Astrocyte (in vitro differentiated cells and primary cell): ENCODE results near the gene THADA.

ENCODE experiments used
- EZH2 ChIP-seq: IDR thresholded peaks from 2 replicates; pipeline ENCODE4 v1.6.1; 2012; ENCODE audit warnings: mild to moderate bottlenecking, low read length, inconsistent platforms; ENCODE audit not compliant: insufficient read depth
- TF ChIP-seq, protein P1 (sequence below): IDR thresholded peaks from 2 replicates; pipeline ENCODE4 v1.5.1; 2011; ENCODE audit warnings: low read depth, mild to moderate bottlenecking, inconsistent platforms, low read length, moderate library complexity; ENCODE audit not compliant: insufficient read depth

DNA sequence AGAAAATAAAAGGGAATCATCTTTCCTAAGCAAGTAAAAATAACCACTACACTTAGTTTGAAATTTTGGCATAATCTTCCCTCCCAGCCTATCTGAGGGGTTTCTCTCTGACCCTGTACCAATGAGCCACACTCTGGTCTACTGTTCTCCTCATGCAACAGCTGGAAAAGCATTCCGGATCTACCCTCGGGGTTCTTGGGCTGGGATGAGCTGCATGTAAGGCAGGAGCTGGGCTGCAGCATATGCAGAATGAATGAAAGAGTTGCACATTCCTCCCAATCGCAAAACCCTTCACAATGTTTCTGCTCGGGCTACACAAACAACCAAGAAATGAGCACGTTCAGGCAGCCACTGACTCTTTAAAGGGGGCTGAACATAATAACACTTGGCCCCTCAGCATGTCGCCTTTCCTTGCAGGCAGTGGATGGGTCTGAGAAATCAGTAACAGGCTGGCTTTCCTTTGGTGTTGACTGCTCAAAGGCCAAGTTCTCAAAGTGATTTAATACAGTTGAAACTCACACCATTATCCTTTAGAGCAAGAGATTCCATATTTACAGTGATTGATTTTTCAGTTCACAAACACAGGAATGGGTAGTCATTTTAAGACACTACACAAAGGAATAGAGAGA lies 189.1 kb downstream of the THADA start:
- TF ChIP-seq, protein P1, sequence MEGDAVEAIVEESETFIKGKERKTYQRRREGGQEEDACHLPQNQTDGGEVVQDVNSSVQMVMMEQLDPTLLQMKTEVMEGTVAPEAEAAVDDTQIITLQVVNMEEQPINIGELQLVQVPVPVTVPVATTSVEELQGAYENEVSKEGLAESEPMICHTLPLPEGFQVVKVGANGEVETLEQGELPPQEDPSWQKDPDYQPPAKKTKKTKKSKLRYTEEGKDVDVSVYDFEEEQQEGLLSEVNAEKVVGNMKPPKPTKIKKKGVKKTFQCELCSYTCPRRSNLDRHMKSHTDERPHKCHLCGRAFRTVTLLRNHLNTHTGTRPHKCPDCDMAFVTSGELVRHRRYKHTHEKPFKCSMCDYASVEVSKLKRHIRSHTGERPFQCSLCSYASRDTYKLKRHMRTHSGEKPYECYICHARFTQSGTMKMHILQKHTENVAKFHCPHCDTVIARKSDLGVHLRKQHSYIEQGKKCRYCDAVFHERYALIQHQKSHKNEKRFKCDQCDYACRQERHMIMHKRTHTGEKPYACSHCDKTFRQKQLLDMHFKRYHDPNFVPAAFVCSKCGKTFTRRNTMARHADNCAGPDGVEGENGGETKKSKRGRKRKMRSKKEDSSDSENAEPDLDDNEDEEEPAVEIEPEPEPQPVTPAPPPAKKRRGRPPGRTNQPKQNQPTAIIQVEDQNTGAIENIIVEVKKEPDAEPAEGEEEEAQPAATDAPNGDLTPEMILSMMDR: no peak
- no peak for TF ChIP-seq EZH2
